GOT3 (cell line): ENCODE data around the gene KRT85.
A peak's percentile ranks its signal among the peaks of the same experiment; 100 is the strongest.

ENCODE experiments used
- DNase-seq: peaks from one replicate; lab custom pipeline; 2025; ENCODE audit warnings: mixed read lengths; lab: John Stamatoyannopoulos, UW

The KRT85 gene

GRCh38 chr12:52394836-52395405 lies 27.6 kb upstream of the KRT85 start:
- no peak for DNase-seq

GRCh38 chr12:52392465-52393007 lies 25.3 kb upstream of the KRT85 start:
- no peak for DNase-seq

- no peak for DNase-seq
Measured at GRCh38 chr12:52391618-52392002, 24.3 kb upstream of the KRT85 start.

- DNase-seq: no peak
Measured at GRCh38 chr12:52390739-52391617, 23.7 kb upstream of the KRT85 start.

GRCh38 chr12:52389313-52390207 lies 22.3 kb upstream of the KRT85 start:
- no peak for DNase-seq

- no peak for DNase-seq
Measured at GRCh38 chr12:52387859-52388258, 20.6 kb upstream of the KRT85 start.

GRCh38 chr12:52385226-52385702 lies 18.0 kb upstream of the KRT85 start, which contains the start of gene KRT84:
TSS of gene KRT84 (minus strand) at chr12:52385652. CDS start at chr12:52385585, 67 bp downstream.
- no peak for DNase-seq

GRCh38 chr12:52383331-52383730 lies 16.1 kb upstream of the KRT85 start:
- no peak for DNase-seq

DNA sequence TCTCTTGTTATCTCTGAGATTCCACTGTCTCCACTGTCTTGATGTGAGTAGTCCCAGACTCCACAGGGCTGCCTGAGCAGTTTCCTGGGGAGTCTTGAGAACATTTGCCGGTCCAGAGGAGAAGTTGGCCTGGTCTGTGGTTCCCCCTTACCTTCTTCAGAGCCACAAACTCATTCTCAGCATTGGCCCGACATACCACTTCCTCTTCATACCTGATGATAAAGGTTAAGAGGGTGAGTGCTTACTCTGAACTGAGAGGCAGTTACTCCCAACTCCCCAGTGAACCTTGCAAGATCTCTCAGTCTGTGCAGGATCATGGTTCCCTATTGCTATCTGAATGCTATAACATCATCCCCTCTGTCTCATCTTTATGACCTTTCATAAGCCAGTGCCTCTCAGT lies 15.6 kb upstream of the KRT85 start:
- no peak for DNase-seq

GRCh38 chr12:52381206-52381605 lies 13.9 kb upstream of the KRT85 start:
- no peak for DNase-seq

DNA sequence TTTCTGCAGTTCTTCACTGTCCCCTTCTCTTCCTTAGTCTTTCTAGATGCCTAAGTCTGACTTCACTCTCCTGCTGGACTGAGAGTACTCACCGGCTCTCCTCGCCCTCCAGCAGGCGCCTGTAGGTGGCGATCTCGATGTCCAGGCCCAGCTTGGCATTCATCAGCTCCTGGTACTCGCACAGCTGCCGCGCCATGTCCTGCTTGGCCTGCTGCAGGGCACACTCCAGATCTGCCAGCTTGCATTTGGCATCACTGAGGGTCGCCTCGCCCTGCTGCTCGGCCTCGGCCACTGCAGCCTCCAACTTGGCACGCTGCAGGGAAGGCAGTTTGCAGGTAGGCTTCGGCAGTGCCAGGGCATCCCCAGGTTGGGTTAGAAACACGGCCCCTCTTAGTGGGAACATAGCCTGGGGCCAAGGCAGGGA lies 13.0 kb upstream of the KRT85 start:
- no peak for DNase-seq

GRCh38 chr12:52379536-52379935 lies 12.3 kb upstream of the KRT85 start:
- no peak for DNase-seq

DNA sequence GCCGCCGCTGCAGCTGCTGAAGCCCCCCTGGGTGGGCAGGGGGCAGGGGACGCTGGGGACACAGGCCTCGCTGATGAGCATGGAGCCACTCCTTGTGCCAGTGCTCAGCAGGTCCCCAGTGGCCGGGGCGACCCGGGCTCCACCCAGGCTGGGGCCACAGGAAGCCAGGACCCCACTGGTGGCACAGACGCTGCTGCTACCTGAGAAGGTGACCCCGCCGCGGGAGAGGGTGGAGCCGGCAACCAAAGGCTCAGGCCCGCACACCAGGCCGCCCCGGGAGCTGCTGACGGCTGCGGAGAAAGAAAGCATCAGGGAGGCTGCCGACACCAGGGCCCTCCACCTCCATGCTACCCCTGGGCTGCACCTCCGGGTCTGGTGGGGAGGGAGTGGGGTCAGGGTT lies 10.8 kb upstream of the KRT85 start:
- DNase-seq: no peak

DNA sequence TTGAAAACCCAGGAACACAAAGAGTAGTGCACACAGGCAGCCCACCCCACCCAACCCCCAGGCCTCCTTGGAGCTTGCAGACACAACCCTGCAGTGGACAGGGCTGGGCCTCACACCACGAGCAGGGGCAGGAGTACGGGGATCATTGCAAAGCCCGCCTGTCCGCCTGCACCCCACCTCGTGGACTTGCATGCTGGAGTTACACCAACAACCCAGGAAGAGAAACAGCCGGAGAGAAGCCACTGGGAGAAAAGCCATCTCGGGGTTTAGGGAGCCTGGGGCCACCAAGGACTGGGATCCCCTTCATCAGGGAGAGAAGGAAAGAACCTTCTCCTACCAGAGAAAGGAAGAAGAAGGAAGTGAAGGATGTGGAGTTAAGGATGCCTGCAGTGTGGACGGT lies 10.0 kb upstream of the KRT85 start:
- no peak for DNase-seq

GRCh38 chr12:52372216-52373154 lies 5.2 kb upstream of the KRT85 start:
- DNase-seq: peak; percentile 77

DNA sequence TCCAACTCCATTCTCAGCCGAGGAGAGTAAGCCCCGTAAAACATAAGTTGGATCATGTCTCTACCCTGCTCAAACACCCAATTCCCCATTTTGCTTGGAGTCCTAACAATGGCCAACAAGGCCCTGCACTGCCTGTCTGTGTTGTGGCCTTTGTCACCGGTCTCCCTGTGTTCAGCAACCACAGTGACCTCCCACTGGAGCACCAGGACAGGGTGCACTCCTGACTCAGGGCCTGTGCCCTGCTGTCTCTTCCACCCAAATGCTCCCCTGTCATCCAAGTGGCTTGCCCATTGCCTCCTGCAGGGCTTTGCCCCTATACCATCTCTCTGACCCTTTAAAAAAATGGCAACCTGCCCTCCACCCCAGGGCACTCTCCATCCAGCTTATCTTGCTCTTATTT lies 4.4 kb upstream of the KRT85 start:
- no peak for DNase-seq

DNA sequence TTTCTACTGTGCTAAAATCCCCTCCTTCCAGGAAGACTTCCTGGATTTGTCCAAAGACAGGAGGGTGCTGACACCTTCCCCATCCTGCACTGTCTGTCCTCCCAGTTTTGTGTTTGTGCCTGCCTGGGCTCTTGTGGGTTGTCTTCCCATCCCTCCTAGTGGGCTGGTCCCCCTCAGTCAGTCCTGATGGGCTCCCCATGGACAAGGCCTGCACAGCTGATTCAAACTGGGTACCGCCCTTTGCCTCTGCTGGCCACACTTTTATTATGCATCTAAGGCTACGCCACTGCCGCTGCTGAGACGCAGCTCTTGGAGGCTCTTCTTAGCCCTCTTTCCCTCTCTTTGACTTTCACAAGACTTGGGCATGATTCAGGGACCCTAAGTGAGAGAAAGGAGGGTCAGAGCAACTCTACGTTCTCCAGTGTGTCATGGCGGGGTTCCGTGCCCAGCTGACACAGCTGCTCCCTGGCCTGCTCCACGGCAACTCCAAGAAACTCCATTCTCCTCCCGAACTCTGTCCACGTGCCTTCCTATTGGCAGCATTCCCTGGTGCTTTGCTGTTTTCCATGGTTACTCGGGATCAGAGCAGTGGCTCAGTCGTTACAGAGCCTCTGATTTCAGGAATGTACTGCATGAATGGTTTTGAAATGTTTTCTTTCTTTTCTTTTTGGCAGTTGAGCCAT lies 3.8 kb upstream of the KRT85 start:
- DNase-seq: no peak

DNA sequence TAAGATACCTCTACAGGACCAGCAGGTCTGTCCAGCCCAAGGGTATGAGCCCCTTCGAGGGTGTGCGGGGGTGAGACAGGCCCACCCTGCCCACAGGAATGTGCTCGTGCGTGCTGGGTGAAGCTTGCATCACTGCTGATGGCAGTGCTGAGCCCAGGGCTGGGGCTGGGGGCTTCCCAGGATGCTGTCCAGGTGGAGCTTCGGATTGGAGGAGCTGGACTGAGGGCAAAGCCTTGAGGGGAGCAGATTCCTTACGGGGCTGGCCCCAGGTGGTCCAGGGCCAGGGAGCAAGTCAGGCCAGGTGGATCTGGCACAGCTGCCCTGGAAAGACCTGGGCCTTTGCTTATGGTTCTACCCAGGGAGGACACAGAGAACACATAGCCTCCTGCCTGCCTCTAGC lies 2.5 kb upstream of the KRT85 start:
- no peak for DNase-seq

DNA sequence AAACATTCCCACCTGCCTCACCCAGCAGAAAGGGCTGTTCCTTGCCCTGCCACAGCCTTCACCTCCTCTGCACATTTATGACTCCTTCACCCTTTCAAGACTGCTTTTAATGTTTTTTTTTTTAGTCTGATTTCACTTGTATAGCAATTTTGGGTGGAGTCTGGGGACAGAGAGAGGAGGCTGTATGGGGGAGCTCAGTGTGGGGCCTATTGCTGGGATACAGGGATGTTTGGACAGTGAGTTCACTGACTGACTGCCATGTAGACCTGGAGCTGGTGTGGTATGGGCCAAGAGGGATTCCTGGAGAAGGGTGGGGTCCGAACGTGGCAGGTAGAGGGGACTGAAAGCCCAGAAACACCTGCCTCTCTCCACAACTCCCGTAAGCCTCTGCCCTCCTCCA lies 1.9 kb upstream of the KRT85 start:
- DNase-seq: no peak

- no peak for DNase-seq
Measured at GRCh38 chr12:52368508-52368907, 1.2 kb upstream of the KRT85 start.
